Panc1 (cell line): ENCODE results near the gene BAZ2B. TPM values are rescaled to one million over a fixed set of nuclear protein-coding genes. Genes with fewer than 3 reads are reported as not detected.

ENCODE experiments used
- ATAC-seq: fragments of 200-7000 bp; cut with Tn5 transposase; 2 replicates; pipeline ENCODE4 v1.9.1; 2020; ENCODE audit warnings: mild to moderate bottlenecking, moderate library complexity
- Bru-seq: library from RNA; stranded (reverse); fragments of 400-500 nt; gene quantifications from one replicate; lab custom pipeline; 2021; lab: Mats Ljungman, UMichigan
- BruChase-seq, 2 experiments: library from RNA; stranded (reverse); fragments of 400-500 nt; gene quantifications; one replicate each; lab custom pipeline; 2021; lab: Mats Ljungman, UMichigan
- BruUV-seq: library from RNA; stranded (reverse); fragments of 400-500 nt; replicated peaks from 2 replicates; lab custom pipeline; 2021; lab: Mats Ljungman, UMichigan
- CTCF ChIA-PET: fragments of 300-600 bp; sonication (Branson Sonifier 250); formaldehyde crosslinking; loops from one replicate; lab custom pipeline; 2022; ENCODE audit warnings: antibody characterized with exemption; lab: Charles Lee
- POLR2A ChIA-PET: fragments of 300-600 bp; sonication (Branson Sonifier 250); formaldehyde crosslinking; loops from one replicate; lab custom pipeline; 2022; ENCODE audit warnings: antibody characterized with exemption; lab: Charles Lee
- DNase-seq: peaks from one replicate; pipeline ENCODE4 v3.0.0-alpha.2; 2010; ENCODE audit warnings: low read depth, low spot score
- H3K27ac ChIP-seq: 2 replicates; pipeline ENCODE4 v1.5.1; 2011; ENCODE audit warnings: mild to moderate bottlenecking, low read length, inconsistent platforms
- H3K27me3 ChIP-seq: fragments of 200-500 bp; sonication (Bioruptor generic); 2 replicates; pipeline ENCODE4 v1.6.0; 2014; ENCODE audit warnings: low read length, inconsistent platforms; ENCODE audit not compliant: control insufficient read depth, insufficient read depth
- H3K36me3 ChIP-seq: fragments of 200-500 bp; sonication (Bioruptor generic); 2 replicates; pipeline ENCODE4 v1.5.1; 2014; ENCODE audit warnings: inconsistent platforms, mild to moderate bottlenecking, low read length, moderate library complexity; ENCODE audit not compliant: control insufficient read depth, insufficient read depth
- H3K4me1 ChIP-seq: 2 replicates; pipeline ENCODE4 v1.5.1; 2011; ENCODE audit warnings: inconsistent platforms, mild to moderate bottlenecking, low read length, moderate library complexity; ENCODE audit not compliant: control insufficient read depth, insufficient read depth
- H3K4me3 ChIP-seq, 2 experiments: 2 replicates each; pipeline ENCODE4 v1.5.1; 2011 to 2012; ENCODE audit warnings: low read depth in 2 of 2, low read length in 2 of 2, mild to moderate bottlenecking in 2 of 2, inconsistent platforms in 1 of 2, moderate library complexity in 1 of 2
- H3K9me3 ChIP-seq: fragments of 200-500 bp; sonication (Bioruptor generic); 2 replicates; pipeline ENCODE4 v1.5.1; 2014; ENCODE audit warnings: low read depth, mild to moderate bottlenecking, inconsistent platforms, low read length, moderate library complexity; ENCODE audit not compliant: control insufficient read depth, insufficient read depth
- POLR2AphosphoS5 ChIP-seq: IDR thresholded peaks from 2 replicates; pipeline ENCODE4 v1.6.1; 2012; ENCODE audit warnings: mild to moderate bottlenecking, low read depth, low read length, moderate library complexity
- SIN3A ChIP-seq: IDR thresholded peaks from 2 replicates; pipeline ENCODE4 v1.6.1; 2012; ENCODE audit warnings: low read depth, mild to moderate bottlenecking, low read length, moderate library complexity, borderline replicate concordance; ENCODE audit not compliant: insufficient read depth
- TCF7L2 ChIP-seq: IDR thresholded peaks from 2 replicates; pipeline ENCODE4 v1.6.1; 2011; ENCODE audit warnings: mild to moderate bottlenecking, low read depth, low read length, inconsistent platforms
- in situ Hi-C: cut with HindIII; loops from 2 replicates; pipeline ENCODE4 v1.10.0; 2016; ENCODE audit warnings: low sequenced_read_pairs, low pct_unique_long_range_greater_than_20kb
- intact Hi-C: fragments of 100-400 bp; cut with micrococcal nuclease; formaldehyde crosslinking; loops from one replicate; pipeline ENCODE4 v1.10.0; 2022; ENCODE audit not compliant: unreplicated experiment
- long read RNA-seq: library from polyadenylated mRNA; unstranded; transcript quantifications from one replicate; pipeline ENCODE4 v2.0.0, GENCODE V29; 2021; ENCODE audit not compliant: unreplicated experiment
- polyA plus RNA-seq: library from polyadenylated mRNA; unstranded; fragments of >200 nt; gene quantifications from one replicate; pipeline ENCODE4 v1.2.1, GENCODE V29; 2012; ENCODE audit warnings: missing spikeins; ENCODE audit not compliant: insufficient read length
- total RNA-seq: library from RNA; stranded (reverse); gene quantifications from one replicate; pipeline ENCODE4 v1.2.1, GENCODE V29; 2021; ENCODE audit not compliant: unreplicated experiment
- TF ChIP-seq, protein P1 (sequence below), 2 experiments: IDR thresholded peaks; 2 replicates each; pipeline ENCODE4 v1.6.1; 2011 to 2012; ENCODE audit warnings: low read depth in 2 of 2, control low read depth in 1 of 2, low read length in 1 of 2, mild to moderate bottlenecking in 1 of 2, moderate library complexity in 1 of 2; ENCODE audit not compliant: insufficient read depth in 1 of 2
- TF ChIP-seq, protein P2 (sequence below): fragments of 450-650 bp; IDR thresholded peaks from 2 replicates; pipeline ENCODE4 v1.5.1; 2017; ENCODE audit warnings: mild to moderate bottlenecking

The BAZ2B gene, protein sequence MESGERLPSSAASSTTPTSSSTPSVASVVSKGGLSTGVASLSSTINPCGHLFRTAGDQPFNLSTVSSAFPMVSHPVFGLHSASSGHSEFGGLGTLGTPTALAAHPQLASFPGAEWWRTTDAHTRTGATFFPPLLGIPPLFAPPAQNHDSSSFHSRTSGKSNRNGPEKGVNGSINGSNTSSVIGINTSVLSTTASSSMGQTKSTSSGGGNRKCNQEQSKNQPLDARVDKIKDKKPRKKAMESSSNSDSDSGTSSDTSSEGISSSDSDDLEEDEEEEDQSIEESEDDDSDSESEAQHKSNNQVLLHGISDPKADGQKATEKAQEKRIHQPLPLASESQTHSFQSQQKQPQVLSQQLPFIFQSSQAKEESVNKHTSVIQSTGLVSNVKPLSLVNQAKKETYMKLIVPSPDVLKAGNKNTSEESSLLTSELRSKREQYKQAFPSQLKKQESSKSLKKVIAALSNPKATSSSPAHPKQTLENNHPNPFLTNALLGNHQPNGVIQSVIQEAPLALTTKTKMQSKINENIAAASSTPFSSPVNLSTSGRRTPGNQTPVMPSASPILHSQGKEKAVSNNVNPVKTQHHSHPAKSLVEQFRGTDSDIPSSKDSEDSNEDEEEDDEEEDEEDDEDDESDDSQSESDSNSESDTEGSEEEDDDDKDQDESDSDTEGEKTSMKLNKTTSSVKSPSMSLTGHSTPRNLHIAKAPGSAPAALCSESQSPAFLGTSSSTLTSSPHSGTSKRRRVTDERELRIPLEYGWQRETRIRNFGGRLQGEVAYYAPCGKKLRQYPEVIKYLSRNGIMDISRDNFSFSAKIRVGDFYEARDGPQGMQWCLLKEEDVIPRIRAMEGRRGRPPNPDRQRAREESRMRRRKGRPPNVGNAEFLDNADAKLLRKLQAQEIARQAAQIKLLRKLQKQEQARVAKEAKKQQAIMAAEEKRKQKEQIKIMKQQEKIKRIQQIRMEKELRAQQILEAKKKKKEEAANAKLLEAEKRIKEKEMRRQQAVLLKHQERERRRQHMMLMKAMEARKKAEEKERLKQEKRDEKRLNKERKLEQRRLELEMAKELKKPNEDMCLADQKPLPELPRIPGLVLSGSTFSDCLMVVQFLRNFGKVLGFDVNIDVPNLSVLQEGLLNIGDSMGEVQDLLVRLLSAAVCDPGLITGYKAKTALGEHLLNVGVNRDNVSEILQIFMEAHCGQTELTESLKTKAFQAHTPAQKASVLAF (N-terminal part only)
- total RNA-seq (38.6 TPM), Bru-seq, nascent RNA (percentile 84 among the genes with signal in this experiment), BruChase-seq, experiment 1, labeled RNA remaining after a 2-hour chase (percentile 79 among the genes with signal in this experiment), BruChase-seq, experiment 2, labeled RNA remaining after a 6-hour chase (percentile 73 among the genes with signal in this experiment)
- 15.3 TPM for polyA plus RNA-seq
- long read RNA-seq, partial matches to known transcripts = 13 of 41 reads
- long read RNA-seq, other reads (novel, unspliced or antisense) = 28 of 41 reads

DNA sequence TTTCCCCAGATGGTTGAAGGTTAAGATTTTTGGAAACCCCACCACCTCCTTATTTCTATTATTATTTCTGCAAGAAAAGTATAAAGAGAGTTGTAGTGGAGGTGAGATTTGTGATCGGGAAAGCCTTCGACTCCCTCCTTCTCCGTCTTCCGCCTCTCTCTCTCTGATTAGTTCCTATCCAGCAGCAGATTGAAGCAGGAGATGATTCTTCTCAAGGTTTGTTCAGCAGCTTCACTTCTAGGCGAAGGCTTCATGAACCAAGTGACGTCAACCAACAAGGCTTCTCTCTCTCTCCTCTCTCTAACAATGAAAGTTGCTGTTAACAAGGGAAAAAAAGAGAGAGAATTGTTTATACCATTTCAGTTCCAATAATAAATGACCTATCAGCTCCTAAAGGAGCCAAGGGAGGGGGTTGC lies at the start of gene BAZ2B:
Gene BAZ2B (minus strand): TSS at position 263 of the 416 bp plus-strand sequence. CDS start 137,829 bp downstream, outside the sequence.
- ChIA-PET CTCF (no interaction called here), POLR2A (interaction anchor here (0.6 kb wide), 1 partner anchor 33 kb away, joined by 7 read pairs; no protein-coding TSS in a partner anchor)
- ATAC-seq (peak; percentile 67), DNase-seq (no peak)
- Histone ChIP-seq H3K27me3 (no peaks in the 10 kb centered on the region), H3K4me1 (peaks cover 24% of the 10 kb centered on the region; the same call in 1 of the 2 replicates), H3K27ac (peak within 1 kb of the TSS; percentile 100), H3K4me3 (peak within 1 kb of the TSS; percentile 81 to 86), H3K9me3 (no peaks in the 10 kb centered on the region), H3K36me3 (no peaks in the 10 kb centered on the region)
- no TSS peak for BruUV-seq
- intact Hi-C loops (loop anchor here (5.0 kb wide), 1 partner anchor 96 kb away; the partner anchor contains the start of gene MARCHF7), in situ Hi-C loops (loop anchor here (25.0 kb wide), 1 partner anchor 96 kb away; the partner anchor contains the start of gene MARCHF7)
- TF ChIP-seq POLR2AphosphoS5 (no peak), SIN3A (no peak), TCF7L2 (no peak)
- TF ChIP-seq, protein P1, sequence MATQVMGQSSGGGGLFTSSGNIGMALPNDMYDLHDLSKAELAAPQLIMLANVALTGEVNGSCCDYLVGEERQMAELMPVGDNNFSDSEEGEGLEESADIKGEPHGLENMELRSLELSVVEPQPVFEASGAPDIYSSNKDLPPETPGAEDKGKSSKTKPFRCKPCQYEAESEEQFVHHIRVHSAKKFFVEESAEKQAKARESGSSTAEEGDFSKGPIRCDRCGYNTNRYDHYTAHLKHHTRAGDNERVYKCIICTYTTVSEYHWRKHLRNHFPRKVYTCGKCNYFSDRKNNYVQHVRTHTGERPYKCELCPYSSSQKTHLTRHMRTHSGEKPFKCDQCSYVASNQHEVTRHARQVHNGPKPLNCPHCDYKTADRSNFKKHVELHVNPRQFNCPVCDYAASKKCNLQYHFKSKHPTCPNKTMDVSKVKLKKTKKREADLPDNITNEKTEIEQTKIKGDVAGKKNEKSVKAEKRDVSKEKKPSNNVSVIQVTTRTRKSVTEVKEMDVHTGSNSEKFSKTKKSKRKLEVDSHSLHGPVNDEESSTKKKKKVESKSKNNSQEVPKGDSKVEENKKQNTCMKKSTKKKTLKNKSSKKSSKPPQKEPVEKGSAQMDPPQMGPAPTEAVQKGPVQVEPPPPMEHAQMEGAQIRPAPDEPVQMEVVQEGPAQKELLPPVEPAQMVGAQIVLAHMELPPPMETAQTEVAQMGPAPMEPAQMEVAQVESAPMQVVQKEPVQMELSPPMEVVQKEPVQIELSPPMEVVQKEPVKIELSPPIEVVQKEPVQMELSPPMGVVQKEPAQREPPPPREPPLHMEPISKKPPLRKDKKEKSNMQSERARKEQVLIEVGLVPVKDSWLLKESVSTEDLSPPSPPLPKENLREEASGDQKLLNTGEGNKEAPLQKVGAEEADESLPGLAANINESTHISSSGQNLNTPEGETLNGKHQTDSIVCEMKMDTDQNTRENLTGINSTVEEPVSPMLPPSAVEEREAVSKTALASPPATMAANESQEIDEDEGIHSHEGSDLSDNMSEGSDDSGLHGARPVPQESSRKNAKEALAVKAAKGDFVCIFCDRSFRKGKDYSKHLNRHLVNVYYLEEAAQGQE (IDR thresholded peaks at IDR 0.05; ENCODE audit: insufficient read depth in 1 of 2, low read depth in 2 of 2, low read length in 1 of 2) = no peak
- TF ChIP-seq, protein P2, sequence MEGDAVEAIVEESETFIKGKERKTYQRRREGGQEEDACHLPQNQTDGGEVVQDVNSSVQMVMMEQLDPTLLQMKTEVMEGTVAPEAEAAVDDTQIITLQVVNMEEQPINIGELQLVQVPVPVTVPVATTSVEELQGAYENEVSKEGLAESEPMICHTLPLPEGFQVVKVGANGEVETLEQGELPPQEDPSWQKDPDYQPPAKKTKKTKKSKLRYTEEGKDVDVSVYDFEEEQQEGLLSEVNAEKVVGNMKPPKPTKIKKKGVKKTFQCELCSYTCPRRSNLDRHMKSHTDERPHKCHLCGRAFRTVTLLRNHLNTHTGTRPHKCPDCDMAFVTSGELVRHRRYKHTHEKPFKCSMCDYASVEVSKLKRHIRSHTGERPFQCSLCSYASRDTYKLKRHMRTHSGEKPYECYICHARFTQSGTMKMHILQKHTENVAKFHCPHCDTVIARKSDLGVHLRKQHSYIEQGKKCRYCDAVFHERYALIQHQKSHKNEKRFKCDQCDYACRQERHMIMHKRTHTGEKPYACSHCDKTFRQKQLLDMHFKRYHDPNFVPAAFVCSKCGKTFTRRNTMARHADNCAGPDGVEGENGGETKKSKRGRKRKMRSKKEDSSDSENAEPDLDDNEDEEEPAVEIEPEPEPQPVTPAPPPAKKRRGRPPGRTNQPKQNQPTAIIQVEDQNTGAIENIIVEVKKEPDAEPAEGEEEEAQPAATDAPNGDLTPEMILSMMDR = no peak

DNA sequence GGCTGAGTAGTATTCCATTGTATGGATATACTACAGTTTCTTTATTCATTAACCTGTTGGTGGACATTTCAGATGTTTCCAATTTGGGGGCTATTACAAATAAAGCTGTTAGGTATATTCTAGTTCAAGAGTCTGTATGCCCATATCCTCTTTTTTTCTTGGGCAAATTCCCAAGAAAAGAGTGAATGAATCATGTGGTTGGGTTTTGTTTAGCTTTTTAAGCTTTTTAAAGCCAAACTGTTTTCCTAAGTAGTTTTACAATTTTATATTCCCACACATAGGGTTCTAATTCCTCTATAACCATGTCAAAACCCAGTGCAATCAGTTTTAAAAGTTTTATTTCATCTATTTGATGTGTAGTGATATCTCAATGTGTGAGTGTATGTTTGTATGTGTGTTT lies 44.9 kb upstream of the BAZ2B start:
- BruUV-seq = no TSS peak

More for the DNA sequence above, 44.9 kb upstream of the BAZ2B start:
- Histone ChIP-seq H3K27me3 (no peaks in the 10 kb centered on the region), H3K9me3 (no peaks in the 10 kb centered on the region), H3K36me3 (no peaks in the 10 kb centered on the region), H3K4me1 (no peaks in the 10 kb centered on the region), H3K27ac (no peak overlapping the region), H3K4me3 (no peak overlapping the region)
- TF ChIP-seq POLR2AphosphoS5 (no peak), TCF7L2 (no peak), SIN3A (no peak)
- TF ChIP-seq, protein P2 = no peak
- TF ChIP-seq, protein P1 (IDR thresholded peaks at IDR 0.05; ENCODE audit: insufficient read depth in 1 of 2, low read depth in 2 of 2, low read length in 1 of 2) = no peak
- DNase-seq = no peak
- ATAC-seq = no peak
- in situ Hi-C loops (no loop called here), intact Hi-C loops (no loop called here)
- ChIA-PET POLR2A (no interaction called here), CTCF (no interaction called here)
